Transverse colon (tissue), 3 donors: ENCODE results near the gene PHRF1.
A peak's percentile ranks its signal among the peaks of the same experiment; 100 is the strongest.

Experiments used
- POLR2A ChIP-seq: fragments of 450-650 bp; IDR thresholded peaks from one replicate; pipeline ENCODE4 v1.6.1; 2016; ENCODE audit warnings: antibody characterized with exemption, mild to moderate bottlenecking, moderate library complexity
- TF ChIP-seq, protein P1 (sequence below), 5 experiments: fragments of 200-600 bp in 3 of 5; fragments of 450-650 bp in 2 of 5; sonication (generic) in 3 of 5; IDR thresholded peaks; 1 replicate in 2 of 5; 2 replicates in 3 of 5; pipeline ENCODE4 v1.5.1; 2016 to 2017; ENCODE audit warnings: antibody characterized with exemption in 5 of 5, inconsistent platforms in 3 of 5, mild to moderate bottlenecking in 2 of 5, moderate library complexity in 1 of 5

DNA sequence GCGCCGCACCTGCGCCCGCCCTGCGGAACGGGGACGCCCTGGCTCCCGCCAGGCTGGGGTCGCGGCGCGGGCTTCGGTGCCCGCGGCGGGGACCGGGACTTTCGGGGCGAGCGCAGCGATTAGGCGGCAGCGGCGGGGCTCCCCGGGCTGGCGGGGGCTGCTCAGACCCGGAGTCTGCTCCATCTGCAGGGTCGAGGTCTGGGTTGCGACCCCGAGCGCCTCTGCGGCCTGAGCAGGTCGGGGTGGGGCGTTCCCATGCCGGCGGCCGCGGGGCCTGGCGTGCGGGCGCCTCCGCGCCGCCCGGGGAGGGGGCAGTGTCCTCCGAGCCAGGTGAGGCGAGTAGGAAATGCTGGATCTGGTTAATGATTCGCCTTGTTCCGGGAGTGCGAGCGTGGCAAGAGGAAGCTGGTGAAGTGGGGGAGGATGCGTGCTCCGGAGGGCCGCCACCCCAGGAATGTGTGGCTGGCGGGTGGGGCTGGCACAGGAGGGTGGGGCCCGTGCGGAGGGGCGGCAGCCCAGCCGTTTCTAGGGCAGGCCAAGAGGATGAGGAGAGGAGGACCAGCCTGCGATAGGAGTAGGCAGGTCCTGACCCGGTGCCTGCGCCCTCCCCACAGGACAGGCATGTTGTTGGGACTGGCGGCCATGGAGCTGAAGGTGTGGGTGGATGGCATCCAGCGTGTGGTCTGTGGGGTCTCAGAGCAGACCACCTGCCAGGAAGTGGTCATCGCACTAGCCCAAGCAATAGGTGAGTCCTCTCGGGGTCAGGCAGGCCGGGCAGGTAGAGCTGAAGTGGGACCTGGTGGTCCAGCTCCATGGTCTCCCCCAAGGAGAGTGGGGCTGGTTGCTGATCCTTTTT, 14.9 kb upstream of the PHRF1 start:
- TF ChIP-seq, protein P1, sequence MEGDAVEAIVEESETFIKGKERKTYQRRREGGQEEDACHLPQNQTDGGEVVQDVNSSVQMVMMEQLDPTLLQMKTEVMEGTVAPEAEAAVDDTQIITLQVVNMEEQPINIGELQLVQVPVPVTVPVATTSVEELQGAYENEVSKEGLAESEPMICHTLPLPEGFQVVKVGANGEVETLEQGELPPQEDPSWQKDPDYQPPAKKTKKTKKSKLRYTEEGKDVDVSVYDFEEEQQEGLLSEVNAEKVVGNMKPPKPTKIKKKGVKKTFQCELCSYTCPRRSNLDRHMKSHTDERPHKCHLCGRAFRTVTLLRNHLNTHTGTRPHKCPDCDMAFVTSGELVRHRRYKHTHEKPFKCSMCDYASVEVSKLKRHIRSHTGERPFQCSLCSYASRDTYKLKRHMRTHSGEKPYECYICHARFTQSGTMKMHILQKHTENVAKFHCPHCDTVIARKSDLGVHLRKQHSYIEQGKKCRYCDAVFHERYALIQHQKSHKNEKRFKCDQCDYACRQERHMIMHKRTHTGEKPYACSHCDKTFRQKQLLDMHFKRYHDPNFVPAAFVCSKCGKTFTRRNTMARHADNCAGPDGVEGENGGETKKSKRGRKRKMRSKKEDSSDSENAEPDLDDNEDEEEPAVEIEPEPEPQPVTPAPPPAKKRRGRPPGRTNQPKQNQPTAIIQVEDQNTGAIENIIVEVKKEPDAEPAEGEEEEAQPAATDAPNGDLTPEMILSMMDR (IDR thresholded peaks at IDR 0.05) = no peak
- TF ChIP-seq POLR2A = peak; percentile 84
